NOMO-1 (cell line): ENCODE results near the gene CPNE4.

Source experiments
- DNase-seq, 2 experiments: peaks; one replicate each; lab custom pipeline; 2025; ENCODE audit not compliant: unreplicated experiment in 2 of 2; lab: John Stamatoyannopoulos, UW

Gene CPNE4

GRCh38 chr3:131883711-131884407 is 151.0 kb downstream of the CPNE4 start:
- DNase-seq = no peak

GRCh38 chr3:131883086-131883485 is 151.7 kb downstream of the CPNE4 start:
- no peak for DNase-seq

- DNase-seq = peak in 1 of 2 experiments; percentile 34
Observed at GRCh38 chr3:131881777-131882176, 153.0 kb downstream of the CPNE4 start.

GRCh38 chr3:131880948-131881347 is 153.9 kb downstream of the CPNE4 start:
- DNase-seq = no peak

GRCh38 chr3:131868203-131868602 is 166.6 kb downstream of the CPNE4 start:
- DNase-seq = no peak

- DNase-seq = no peak
Observed at GRCh38 chr3:131856171-131856570, 178.6 kb downstream of the CPNE4 start.

GRCh38 chr3:131850223-131850622 is 184.6 kb downstream of the CPNE4 start:
- no peak for DNase-seq

- no peak for DNase-seq
Observed at GRCh38 chr3:131849616-131850015, 185.2 kb downstream of the CPNE4 start.

GRCh38 chr3:131847966-131848510 is 186.8 kb downstream of the CPNE4 start:
- peak; percentile 62 to 77 for DNase-seq

GRCh38 chr3:131846296-131846924 is 188.4 kb downstream of the CPNE4 start:
- DNase-seq = no peak

GRCh38 chr3:131843174-131843573 is 191.6 kb downstream of the CPNE4 start:
- DNase-seq = no peak

GRCh38 chr3:131840156-131840797 is 194.5 kb downstream of the CPNE4 start:
- DNase-seq = no peak

- no peak for DNase-seq
Observed at GRCh38 chr3:131835906-131836305, 198.9 kb downstream of the CPNE4 start.

GRCh38 chr3:131831608-131832007 is 203.2 kb downstream of the CPNE4 start:
- no peak for DNase-seq

- DNase-seq = no peak
Observed at GRCh38 chr3:131821191-131821762, 213.5 kb downstream of the CPNE4 start.

- DNase-seq = no peak
Observed at GRCh38 chr3:131819381-131820055, 215.3 kb downstream of the CPNE4 start.

- DNase-seq = no peak
Observed at GRCh38 chr3:131812433-131812832, 222.4 kb downstream of the CPNE4 start.

- DNase-seq = no peak
Observed at GRCh38 chr3:131811481-131811880, 223.3 kb downstream of the CPNE4 start.

- DNase-seq = peak in 1 of 2 experiments; percentile 20
Observed at GRCh38 chr3:131807822-131808221, 227.0 kb downstream of the CPNE4 start.

GRCh38 chr3:131806736-131807135 is 228.1 kb downstream of the CPNE4 start:
- DNase-seq = peak; percentile 35 to 81
